NCI-H146 treated with DMSO at 0.1 percent for 48 hours (cell line): Measurements from ENCODE around the gene ENTR1.

ENCODE experiments used
- DNase-seq: peaks from one replicate; lab custom pipeline; 2025; ENCODE audit not compliant: unreplicated experiment; lab: John Stamatoyannopoulos, UW

Gene ENTR1

DNA sequence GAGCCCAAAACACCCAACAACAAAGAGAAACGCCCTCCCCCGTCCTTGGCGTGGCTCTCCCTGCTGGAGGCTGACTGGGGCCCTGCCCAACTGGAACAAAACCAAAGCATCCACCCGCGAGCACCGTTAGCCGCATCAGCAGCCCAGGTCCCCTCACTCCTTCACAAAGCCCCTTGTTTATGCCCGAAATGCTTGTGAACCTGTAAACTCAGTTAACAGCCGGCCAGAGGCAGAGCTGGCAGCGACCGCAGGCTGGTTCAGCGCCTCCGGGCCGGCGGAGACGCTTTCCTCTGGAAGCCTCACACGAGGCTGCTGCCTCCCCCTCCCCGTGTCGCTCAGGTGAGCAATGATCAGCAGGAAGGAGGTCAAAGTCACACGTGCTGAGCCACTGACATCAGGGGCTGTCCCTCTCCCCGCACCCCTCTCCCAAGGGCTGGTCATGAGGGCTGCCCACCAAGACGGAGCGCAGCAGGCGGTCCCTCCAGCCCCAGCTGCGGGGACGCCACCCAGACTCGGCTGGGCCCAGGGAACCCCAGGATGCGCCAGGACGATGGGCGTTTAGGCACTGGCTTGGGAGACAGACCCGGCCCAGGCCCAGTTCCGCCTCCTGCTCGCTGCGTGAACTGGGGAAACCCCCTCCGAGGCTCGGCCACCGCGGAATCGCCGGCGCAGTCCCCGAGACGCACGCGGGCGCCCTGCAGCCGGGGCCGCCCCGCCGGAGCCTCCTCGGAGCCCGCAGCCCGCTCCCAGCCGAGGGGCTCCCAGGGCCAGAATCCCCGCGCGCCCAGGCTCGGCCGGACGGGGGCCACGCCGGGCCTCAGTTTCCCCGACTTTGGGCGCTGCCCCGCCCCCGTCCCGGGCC lies 11.0 kb downstream of the ENTR1 start:
- DNase-seq = no peak

DNA sequence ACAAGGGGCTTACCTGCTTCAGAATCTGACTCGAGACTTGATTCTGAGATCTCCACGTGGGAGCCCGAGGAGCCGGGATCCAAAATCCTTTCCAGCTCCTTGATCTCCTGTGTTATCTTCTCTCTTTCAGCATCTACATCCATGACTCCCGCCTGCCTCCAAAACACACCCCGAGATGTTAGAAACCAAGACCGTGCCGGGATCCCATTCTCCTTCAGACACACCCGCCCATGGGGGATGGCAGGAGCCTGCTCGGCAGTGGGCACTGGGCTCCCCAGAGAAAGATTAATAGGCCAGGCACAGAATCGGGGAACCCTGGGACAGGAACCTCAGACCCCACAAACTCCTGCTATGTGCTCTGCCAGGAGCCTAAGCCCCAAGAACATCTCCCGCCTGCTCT lies 12.1 kb downstream of the ENTR1 start:
- no peak for DNase-seq

DNA sequence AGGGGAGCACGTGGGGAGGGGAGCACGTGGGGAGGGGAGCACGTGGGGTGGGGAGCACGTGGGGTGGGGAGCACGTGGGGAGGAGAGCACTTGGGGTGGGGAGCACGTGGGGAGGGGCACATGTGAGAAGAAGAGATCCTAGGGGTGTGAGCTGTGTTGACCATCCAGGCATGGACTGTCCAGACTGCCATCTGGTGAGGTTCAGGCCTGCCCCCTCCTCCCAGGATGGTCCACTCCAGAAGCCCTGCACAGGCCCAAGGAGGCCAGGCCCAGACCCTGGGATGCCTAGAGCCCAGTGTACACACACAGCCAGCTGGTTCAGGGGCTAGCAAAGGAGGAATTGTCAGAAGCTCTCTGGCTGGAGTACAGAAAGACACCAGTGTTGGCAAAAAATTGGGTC lies 12.8 kb downstream of the ENTR1 start:
- no peak for DNase-seq

DNA sequence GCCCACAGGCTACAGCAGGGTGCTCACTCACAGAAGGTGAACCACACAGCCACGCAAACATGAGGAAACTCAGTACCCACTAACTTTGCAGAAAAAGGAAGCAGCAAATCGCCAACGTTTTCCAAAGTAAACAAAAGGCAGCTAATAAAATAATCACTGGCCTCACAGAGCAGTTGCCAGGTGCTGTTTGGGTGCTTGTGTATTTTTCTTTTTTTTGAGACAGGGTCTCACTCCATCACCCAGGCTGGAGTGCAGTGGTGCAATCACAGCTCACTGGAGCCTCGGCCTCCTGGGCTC lies 14.2 kb downstream of the ENTR1 start:
- DNase-seq = no peak

DNA sequence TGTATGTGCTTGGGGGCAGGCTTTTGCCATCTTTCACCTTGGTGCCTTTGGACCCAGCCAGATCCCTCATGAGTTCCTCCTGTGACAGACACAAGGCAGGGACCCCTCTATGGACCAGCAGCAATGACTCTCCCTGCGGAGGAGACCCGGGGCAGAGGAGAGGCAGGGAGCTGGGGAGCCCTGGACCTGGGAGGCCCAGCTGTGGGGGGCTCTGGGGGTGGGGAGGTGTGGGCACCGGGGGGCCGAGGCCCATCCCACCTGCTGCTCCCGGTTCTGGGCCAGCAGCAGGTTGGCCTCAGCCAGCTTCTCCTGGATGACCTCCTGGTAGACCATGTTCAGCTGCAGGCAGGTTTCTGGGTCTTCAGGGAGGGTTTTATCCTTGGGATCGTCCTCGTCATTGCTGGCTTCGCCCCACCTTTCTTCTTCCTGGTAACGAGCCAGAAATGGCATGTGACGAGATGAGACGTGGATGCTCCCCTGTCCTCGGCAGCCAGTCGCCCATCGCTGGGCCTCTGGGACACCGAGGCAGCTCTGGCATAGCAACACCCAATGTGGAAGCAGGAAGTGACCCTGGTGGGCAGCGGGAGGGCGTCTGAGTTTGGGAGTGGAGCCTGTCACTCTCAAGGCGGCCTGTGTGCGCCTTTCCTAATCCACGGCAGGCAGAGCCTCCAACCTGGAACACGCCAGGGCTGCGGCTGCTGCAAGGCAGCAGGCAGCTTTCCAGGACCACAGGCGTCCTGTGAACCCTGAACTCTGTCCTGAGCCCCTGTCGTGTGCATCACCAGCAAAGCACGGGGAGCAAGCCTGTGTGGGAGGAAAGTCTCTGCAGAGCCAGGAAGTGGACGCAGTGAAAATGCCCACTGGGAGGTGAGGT lies 14.8 kb downstream of the ENTR1 start:
- DNase-seq = no peak

DNA sequence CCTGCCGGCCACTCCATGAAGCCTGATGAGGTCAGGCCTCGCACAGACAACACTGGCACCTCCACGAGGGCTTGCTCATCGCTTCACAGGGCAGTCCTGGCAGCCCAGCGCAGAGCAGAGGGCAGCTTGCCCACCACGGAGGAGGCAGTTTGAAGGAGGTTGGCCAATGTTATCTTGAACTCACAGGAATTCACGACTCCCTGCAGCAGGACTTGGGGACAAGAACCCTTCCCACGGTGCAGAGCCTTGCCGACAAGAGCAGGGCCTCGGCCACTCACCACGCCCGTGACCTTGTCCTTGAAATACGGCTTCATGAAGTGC lies 15.4 kb downstream of the ENTR1 start:
- no peak for DNase-seq

DNA sequence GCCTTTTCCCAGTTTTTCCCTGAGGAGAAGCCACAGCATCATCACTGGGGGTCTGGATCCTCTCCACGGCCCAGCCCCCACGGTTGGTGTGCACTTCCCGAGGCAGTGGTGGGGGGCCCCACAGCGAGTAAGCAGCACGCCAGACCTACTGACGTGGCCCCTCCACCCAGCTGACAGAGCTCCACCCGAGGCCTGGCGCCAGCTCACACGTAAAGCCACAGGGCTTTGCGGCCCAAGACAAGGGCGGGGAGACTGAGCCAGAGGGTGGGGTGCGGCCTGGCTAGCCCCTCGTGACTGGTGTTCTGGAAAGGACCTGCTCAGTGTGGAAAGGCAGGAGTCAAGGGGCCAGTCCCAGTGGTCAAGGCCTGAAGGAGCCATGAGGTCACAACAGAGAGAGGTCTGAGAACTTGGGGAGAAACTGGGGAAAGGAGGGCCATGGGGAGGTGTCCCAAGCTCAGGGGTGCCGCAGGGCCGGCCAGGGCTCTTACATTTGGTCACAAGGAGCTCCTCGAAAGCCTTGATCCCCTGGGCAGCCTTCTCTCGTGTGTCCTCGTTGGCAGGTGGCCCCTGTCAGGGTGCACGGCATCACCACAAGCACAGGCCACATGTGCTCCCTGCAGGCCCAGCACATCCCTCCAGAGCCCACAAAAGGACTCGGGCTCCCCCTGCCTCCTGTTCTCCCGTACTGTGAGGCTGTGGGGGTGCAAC lies 15.9 kb downstream of the ENTR1 start:
- DNase-seq = no peak

DNA sequence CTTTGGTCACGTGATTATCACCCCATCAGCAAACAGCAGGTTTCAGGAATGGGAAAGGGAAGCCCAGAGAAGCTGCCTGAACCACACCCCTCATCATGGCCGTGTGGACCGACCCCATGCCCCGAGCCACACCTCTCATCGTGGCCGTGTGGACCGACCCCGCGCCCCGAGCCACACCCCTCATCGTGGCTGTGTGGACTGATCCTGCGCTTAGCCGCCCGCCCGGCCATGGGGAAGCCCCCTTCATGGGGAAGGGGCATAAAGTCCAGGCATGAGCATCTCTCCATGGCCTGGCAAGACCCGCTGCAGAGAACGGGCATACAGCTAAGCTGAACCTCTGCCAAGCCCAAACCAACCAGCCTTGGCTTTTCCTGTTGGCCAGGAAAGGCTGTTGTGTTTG lies 16.9 kb downstream of the ENTR1 start:
- DNase-seq = no peak

DNA sequence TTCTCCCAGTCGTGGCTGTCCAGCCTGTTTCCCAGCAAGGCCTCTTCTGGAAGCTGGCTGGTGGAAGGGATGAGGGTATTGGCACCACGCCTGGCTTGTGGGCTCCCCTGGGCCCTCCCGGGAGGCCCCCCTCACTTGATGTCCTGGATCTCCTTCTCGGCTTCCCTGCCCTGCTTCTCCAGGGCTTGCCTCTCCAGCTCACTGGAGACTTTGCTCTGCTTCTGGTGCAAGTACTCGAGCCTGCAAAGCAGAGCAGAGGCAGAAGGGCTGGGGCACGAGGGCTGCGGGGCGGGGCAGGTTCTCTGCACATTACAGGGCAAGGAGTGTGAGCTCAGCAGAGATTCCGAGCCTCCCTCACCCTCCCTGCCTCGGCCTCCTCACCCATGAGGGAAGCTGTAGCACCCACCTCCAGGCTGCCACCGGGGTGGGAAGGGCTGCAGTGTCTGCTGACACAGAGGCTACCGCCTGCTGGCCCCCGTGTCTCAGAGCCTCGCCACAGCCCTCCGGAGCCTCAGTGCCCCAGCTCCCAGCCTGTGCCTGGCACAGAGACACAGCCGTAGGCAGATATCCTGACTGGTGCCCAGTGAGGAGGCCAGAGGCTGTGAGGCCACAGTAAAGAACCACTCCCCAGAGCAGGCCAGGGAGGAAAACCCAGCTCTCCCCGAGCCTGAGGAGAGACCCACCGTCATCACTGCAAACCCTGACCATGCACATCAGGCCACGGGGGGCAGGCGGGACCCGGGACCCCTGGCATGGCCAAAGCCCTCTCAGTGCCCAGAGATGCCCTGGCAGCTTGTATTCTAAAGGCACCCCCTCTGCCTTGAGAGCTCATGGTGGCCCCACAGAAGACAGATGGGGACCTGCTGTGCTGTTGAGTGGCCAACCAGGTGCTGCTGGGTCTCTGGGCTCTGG lies 17.6 kb downstream of the ENTR1 start:
- DNase-seq = no peak

DNA sequence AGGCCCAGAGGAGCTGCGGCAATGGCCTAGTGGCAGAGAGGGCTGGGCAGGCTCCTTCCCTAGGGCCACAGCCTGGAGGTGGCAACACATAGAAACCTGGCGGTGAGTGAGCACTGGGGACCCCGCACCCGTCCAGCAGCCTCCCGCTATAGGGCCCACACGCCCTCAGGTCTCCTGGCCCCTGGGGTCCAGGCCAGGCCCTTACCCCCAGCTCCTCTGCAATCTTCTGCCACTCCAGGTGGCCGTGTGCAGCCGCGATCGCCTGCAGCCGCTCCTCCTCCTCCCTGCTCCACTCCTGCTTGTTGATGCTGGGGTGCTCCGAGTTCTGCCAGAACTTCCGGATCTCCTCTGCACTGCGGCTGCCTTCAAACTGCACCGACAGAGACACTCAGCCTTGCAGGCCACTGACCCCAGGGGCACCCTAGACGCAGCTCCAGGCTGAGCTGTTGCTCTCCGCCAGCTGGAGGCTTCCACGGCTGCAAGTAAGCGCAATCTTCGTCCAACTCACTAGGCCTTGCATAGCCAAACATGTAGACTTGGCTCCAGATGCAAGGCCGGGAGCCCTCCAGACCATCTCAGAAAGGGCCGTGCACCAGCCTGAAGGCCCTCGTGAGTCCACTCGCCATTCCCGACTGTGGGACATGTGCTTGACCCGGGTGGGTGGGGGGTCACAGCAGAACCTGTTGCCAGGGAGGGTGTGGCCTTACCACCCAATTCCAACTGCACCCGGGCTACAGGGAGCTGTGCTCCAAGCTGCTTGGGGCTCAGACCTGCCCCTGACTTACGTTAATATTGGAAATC lies 18.5 kb downstream of the ENTR1 start:
- DNase-seq = no peak

DNA sequence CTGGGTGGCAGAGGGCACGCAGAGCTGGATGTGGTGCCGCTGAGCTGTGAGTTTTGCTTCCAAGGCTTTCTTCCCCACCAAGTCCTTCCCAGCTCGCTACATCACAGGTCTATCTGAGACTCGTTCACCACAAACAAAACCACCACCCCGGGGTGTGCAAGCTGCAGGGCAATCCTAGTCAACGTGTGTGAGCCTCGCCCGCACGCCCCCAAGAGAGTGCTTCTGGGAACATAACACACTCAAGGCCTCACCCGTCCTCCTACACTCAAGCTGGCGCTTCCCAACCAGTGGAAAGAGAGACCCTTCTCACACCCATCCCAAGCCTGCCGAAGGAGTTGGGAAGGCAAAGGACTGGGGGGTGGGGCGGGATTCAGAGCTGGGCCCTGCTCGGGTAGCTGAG lies 21.0 kb downstream of the ENTR1 start:
- no peak for DNase-seq

DNA sequence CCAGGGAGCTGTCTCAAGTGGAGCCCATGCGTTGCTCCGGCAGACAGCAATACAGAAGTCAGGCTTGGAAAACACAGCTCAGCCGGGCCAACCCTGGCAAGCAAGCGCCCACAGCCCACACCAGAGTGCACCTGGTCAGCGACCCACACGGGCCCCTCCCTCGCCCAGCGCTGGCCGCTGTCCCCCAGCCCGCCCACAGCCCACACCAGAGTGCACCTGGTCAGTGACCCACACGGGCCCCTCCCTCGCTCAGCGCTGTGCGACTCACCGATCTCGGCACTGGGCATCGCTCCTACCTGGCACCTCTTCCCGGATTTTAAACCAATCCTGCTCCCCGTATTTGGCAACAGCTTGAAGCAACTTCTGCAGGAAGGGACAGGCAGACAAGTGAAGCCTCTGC lies 23.2 kb downstream of the ENTR1 start:
- DNase-seq = no peak

DNA sequence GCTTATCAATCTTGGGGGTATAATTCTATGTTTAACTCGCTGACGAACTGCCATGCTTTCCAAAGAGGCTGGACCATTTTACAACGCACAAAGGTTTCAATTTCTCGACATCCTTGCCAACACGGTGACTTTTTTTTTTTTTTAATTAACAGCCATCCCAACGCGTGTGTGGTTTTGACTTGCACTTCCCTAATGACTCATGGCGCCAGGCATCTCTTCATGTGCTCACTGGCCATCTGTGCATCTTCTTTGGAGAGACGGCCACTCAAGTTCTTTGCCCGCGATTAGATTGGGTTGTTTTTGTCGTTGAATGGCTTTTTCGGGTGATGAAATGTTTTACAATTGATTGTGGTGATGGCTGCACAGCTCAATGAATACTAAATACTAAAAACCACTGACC lies 24.4 kb downstream of the ENTR1 start:
- no peak for DNase-seq

DNA sequence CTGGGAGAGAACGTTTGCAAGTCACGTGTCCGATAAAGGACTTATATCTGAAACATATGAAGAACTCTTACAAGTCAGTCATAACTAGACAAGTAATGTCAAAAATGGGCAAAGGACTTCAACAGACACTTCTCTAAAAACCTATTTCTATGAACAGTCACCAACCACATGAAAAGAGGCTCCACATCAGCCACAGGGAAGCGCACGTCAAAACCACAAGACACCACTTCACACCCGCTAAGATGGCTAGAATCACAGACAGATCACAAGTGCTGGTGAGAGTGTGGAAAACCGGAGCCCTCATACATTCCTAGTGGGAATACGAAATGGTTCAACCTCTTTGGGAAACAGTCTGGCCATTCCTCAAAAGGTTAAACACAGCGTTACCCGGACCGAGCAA lies 25.4 kb downstream of the ENTR1 start:
- DNase-seq = no peak

DNA sequence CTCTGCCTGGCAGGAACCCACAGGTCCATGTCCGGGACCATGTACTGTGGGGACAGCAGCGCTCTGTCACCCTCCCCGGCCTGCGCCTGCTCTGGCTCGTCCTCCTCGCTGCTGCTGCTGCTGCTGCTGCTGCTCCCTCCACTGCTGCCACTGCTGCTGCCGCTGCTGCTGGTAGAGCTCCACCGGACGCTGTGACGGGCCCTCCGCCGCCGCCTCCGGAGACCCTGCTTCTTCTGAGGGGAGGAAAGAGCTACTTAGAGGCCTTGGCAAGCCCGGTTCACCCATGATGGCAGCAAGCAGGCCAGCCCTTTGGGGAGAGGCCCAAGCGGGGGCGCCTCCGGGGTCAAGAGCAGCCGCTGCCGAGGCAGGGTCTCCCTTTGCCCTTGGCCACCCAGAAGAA lies 27.0 kb downstream of the ENTR1 start:
- no peak for DNase-seq

DNA sequence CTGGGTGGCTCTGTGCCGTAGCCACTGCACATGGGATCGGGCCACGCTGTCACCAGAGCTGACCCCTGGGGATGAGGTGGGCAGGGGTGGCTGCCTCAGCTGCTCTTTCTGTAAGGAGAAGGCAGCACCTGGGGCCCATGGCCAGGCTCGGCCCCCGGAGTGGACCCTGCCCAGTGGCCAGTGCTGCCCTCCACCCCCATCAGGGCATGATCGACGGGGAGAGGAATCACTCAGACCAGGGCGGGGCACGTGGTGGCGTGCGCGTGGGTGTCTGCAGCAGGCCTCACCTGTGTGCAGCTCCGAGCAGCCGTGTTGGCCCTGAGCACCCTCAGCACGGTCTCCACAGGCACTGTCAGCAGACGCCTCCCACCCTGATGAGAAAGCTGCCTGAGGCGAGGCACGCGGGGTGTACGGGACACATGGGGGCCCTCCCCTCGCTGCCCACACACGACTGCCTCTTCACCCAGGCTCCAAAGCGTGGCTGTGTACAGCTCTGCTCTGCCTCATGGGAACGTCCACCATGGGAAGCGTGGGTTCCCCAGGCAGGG lies 28.4 kb downstream of the ENTR1 start:
- DNase-seq = no peak

DNA sequence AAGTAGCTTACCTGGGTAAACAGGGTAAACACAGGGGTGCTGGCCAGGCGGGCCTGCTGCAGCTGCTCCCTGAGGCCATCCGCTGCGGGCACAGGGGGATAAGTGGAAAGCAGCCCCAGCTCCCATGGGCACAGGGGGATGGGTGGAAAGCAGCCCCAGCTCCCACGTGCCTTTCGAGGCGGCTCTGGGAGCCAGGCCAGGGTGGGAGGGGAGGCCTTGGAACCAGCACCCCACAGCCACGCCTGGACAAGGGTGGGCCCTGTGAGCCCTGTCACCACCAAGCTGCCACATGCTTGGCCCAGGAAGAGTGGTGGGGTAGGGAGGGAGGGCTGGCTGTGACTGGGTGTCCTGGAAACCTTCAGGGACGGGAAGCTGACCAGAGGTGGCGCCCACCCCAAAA lies 29.1 kb downstream of the ENTR1 start:
- DNase-seq = no peak

DNA sequence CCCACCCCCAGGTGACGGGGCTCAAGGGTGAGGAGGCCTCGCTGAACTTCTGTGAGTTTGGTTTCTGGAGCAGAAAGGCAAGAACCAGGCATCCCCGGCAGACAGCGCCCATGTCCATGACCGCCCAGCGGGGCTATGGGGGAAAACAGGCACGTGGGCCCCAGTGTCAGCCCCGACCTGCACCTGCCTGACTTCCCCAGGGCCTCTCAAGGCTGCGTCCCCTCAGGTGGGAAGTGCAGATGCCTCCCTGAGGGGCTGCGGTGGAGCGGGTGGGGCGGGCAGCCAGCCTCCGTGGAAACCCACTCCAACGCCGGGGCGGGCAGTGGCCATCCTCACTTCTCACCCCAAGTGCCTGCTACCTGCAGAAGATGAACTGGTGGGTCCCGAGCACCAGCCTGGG lies 30.0 kb downstream of the ENTR1 start:
- no peak for DNase-seq

DNA sequence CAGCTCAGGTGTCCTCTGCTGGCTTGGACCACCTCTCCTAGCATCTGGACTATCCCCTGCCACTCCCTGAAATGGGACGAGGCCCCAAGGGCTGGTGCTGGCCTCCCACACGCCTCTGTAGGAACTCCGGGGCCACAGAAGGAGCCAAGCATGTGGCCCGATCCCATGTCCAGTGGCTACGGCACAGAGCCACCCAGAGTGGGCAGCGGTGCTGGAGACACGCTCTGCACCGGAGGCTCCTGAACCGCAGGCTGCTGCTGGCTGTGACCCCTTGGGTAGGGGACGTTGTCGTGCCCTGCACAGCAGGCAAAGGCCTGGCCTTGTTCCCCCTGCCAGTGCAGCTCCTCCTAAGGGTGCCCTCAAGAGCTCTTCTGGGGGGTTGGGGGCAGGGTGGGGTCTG lies 30.5 kb downstream of the ENTR1 start:
- no peak for DNase-seq

DNA sequence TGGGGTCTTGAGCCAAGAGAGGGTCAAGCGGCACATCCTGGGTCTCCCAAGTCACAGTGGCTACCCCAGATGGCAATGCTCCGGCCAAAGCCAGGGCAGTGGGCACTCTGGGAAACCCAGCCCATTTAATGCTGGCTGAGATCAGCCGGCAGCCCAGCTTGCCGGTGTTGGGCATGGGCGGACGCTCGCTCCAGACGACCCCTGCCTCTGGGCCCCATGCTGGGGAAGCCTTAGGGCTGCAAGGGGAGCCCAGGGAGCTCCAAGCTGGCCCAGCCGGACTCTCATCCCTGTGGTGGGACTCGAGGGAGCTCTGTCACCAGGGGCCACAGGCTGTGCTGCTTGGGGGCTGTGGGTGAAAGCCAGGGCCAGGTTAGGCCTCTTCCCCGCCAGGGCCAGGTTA lies 31.0 kb downstream of the ENTR1 start:
- DNase-seq = no peak
